Liver (tissue), 9 donors: ENCODE measurements around the gene DAPL1. TPM values are rescaled to one million over a fixed set of nuclear protein-coding genes. Genes with fewer than 3 reads are reported as not detected.

ENCODE experiments used
- DNase-seq: peaks from one replicate; pipeline ENCODE4 v3.0.0-alpha.2; 2017; ENCODE audit warnings: low spot score
- H3K27ac ChIP-seq, 2 donors: one replicate each; pipeline ENCODE4 v1.7.0; 2013; ENCODE audit warnings: inconsistent platforms in 2 of 2, low read length in 2 of 2, control low read depth in 1 of 2, low read depth in 1 of 2, mild to moderate bottlenecking in 1 of 2
- H3K27me3 ChIP-seq, 4 donors: one replicate each; pipeline versions ENCODE4 v1.6.1 to v1.7.0; 2013; ENCODE audit warnings: low read length in 3 of 4, inconsistent platforms in 1 of 4, mild to moderate bottlenecking in 1 of 4, moderate library complexity in 1 of 4; ENCODE audit not compliant: control insufficient read depth in 4 of 4, insufficient read depth in 4 of 4
- H3K36me3 ChIP-seq, 4 donors: one replicate each; pipeline versions ENCODE4 v1.6.1 to v1.7.0; 2013; ENCODE audit warnings: low read length in 3 of 4, mild to moderate bottlenecking in 3 of 4, low read depth in 1 of 4, moderate library complexity in 1 of 4; ENCODE audit not compliant: control insufficient read depth in 4 of 4, insufficient read depth in 3 of 4
- H3K4me1 ChIP-seq, 4 donors: one replicate each; pipeline versions ENCODE4 v1.6.1 to v1.7.0; 2013; ENCODE audit warnings: low read length in 3 of 4, mild to moderate bottlenecking in 3 of 4, moderate library complexity in 1 of 4; ENCODE audit not compliant: control insufficient read depth in 4 of 4, insufficient read depth in 4 of 4
- H3K4me3 ChIP-seq, 3 donors: one replicate each; pipeline versions ENCODE4 v1.6.1 to v1.7.0; 2013; ENCODE audit warnings: low read length in 3 of 3, control low read depth in 1 of 3, low read depth in 1 of 3, mild to moderate bottlenecking in 1 of 3
- H3K9ac ChIP-seq, 2 donors: one replicate each; pipeline ENCODE4 v1.7.0; 2013; ENCODE audit warnings: low read length in 2 of 2, mild to moderate bottlenecking in 2 of 2, moderate library complexity in 2 of 2, control low read depth in 1 of 2, low read depth in 1 of 2
- H3K9me3 ChIP-seq, 4 donors: one replicate each; pipeline versions ENCODE4 v1.6.1 to v1.7.0; 2013; ENCODE audit warnings: low read length in 3 of 4; ENCODE audit not compliant: control insufficient read depth in 4 of 4
- ATF3 ChIP-seq: IDR thresholded peaks from 2 replicates; pipeline ENCODE4 v1.6.1; 2016; ENCODE audit warnings: antibody characterized with exemption
- CTCF ChIP-seq: fragments of 150-350 bp; IDR thresholded peaks from 2 replicates; pipeline ENCODE4 v1.5.1; 2017; ENCODE audit warnings: improper control_type of control experiment, low read depth, low read length; ENCODE audit not compliant: missing input control
- EGR1 ChIP-seq, 2 donors: IDR thresholded peaks; 2 replicates each; pipeline ENCODE4 v1.6.1; 2016 to 2018; ENCODE audit warnings: antibody characterized with exemption in 2 of 2, low read depth in 2 of 2
- FOXA1 ChIP-seq: IDR thresholded peaks from 2 replicates; pipeline ENCODE4 v1.6.1; 2016; ENCODE audit warnings: antibody characterized with exemption
- FOXA2 ChIP-seq: IDR thresholded peaks from 2 replicates; pipeline ENCODE4 v1.6.1; 2016; ENCODE audit warnings: antibody characterized with exemption
- GABPA ChIP-seq, 2 donors: IDR thresholded peaks in 1 of 2; conservative IDR thresholded peaks in 1 of 2; 2 replicates each; pipeline ENCODE4 v1.6.1; 2016; ENCODE audit warnings: antibody characterized with exemption in 2 of 2, mild to moderate bottlenecking in 1 of 2, moderate library complexity in 1 of 2
- HNF4A ChIP-seq, 2 donors: conservative IDR thresholded peaks; 2 replicates each; pipeline ENCODE4 v1.6.1; 2016; ENCODE audit warnings: antibody characterized with exemption in 2 of 2, mild to moderate bottlenecking in 2 of 2
- HNF4G ChIP-seq: IDR thresholded peaks from 2 replicates; pipeline ENCODE4 v1.6.1; 2016; ENCODE audit warnings: antibody characterized with exemption
- JUND ChIP-seq, 2 donors: IDR thresholded peaks; 2 replicates each; pipeline ENCODE4 v1.6.1; 2016; ENCODE audit warnings: antibody characterized with exemption in 2 of 2
- MAX ChIP-seq: IDR thresholded peaks from 2 replicates; pipeline ENCODE4 v1.6.1; 2016; ENCODE audit warnings: antibody characterized with exemption
- NR2F2 ChIP-seq: IDR thresholded peaks from 2 replicates; pipeline ENCODE4 v1.6.1; 2016; ENCODE audit warnings: antibody characterized with exemption
- RAD21 ChIP-seq, 2 donors: IDR thresholded peaks; 2 replicates each; pipeline ENCODE4 v1.6.1; 2016; ENCODE audit warnings: antibody characterized with exemption in 2 of 2, mild to moderate bottlenecking in 2 of 2
- REST ChIP-seq: IDR thresholded peaks from 2 replicates; pipeline ENCODE4 v1.6.1; 2016; ENCODE audit warnings: antibody characterized with exemption, mild to moderate bottlenecking
- RXRA ChIP-seq, 2 donors: IDR thresholded peaks; 2 replicates each; pipeline ENCODE4 v1.6.1; 2017 to 2018; ENCODE audit warnings: antibody characterized with exemption in 2 of 2, mild to moderate bottlenecking in 1 of 2
- SP1 ChIP-seq: IDR thresholded peaks from 2 replicates; pipeline ENCODE4 v1.6.1; 2018; ENCODE audit warnings: antibody characterized with exemption, mild to moderate bottlenecking
- TAF1 ChIP-seq: conservative IDR thresholded peaks from 2 replicates; pipeline ENCODE4 v1.6.1; 2016; ENCODE audit warnings: antibody characterized with exemption, mild to moderate bottlenecking
- YY1 ChIP-seq: IDR thresholded peaks from 2 replicates; pipeline ENCODE4 v1.6.1; 2016; ENCODE audit warnings: antibody characterized with exemption, mild to moderate bottlenecking
- ZBTB33 ChIP-seq: IDR thresholded peaks from 2 replicates; pipeline ENCODE4 v1.6.1; 2016; ENCODE audit warnings: antibody characterized with exemption
- WGBS: extraction: QIAGEN DNeasy Blood & Tissue Kit; methylation state at CpG from one replicate; pipeline ENCODE4 v1.1.7; 2013; 5-methylcytosine and 5-hydroxymethylcytosine counted together
- polyA plus RNA-seq, 2 donors: library from polyadenylated mRNA; stranded (reverse) in 1 of 2; unstranded in 1 of 2; fragments of 200-250 nt in 1 of 2; fragments of >200 nt in 1 of 2; fragmentation: Nextera tagmentation in 1 of 2; extraction: Ambion mirVana in 1 of 2; gene quantifications; one replicate each; pipeline versions ENCODE4 v1.2.1 to v1.2.3, GENCODE V29; 2013 to 2015
- total RNA-seq, 2 donors: library from RNA; depleted of rRNA; stranded (reverse); fragments of >200 nt; gene quantifications; one replicate each; pipeline ENCODE4 v1.2.3, GENCODE V29; 2014
- donor health status: healthy.
- donor health status: healthy.
- donor health status: healthy.
- donor health status: healthy.
- donor health status: healthy.

DAPL1 gene
- total and polyA plus RNA-seq, 4 donors = 0.71 TPM; not detected in 3

- no peak for DNase-seq
- Histone ChIP-seq H3K4me3 (no peak overlapping the region), H3K27ac (no peak overlapping the region), H3K9ac (no peak overlapping the region), H3K36me3 (no peaks in the 10 kb centered on the region), H3K4me1 (peaks cover 0 to 6% (median 0%) of the 10 kb centered on the region in 4 donors), H3K9me3 (no peaks in the 10 kb centered on the region), H3K27me3 (no peaks in the 10 kb centered on the region)
- WGBS = 82% methylated on average over 5 of the region's 5 CpGs
- TF ChIP-seq JUND (IDR thresholded peaks at IDR 0.05) (no peak), TAF1 (no peak), ATF3 (no peak), NR2F2 (no peak), HNF4G (no peak), SP1 (no peak), FOXA2 (no peak), EGR1 (IDR thresholded peaks at IDR 0.05; ENCODE audit: low read depth in 2 of 2) (no peak), GABPA (IDR thresholded peaks at IDR 0.05 in 1 of 2, conservative IDR thresholded peaks at IDR 0.05 in 1 of 2) (no peak), ZBTB33 (no peak), FOXA1 (no peak), HNF4A (conservative IDR thresholded peaks at IDR 0.05) (no peak), RXRA (IDR thresholded peaks at IDR 0.05) (no peak), YY1 (no peak), RAD21 (IDR thresholded peaks at IDR 0.05) (no peak), REST (no peak), MAX (no peak)
These were observed 20.5 kb downstream of the DAPL1 start for GRCh38 chr2:158815658-158816057.

GRCh38 chr2:158817588-158817987 is 22.5 kb downstream of the DAPL1 start:
- Histone ChIP-seq H3K36me3 (no peaks in the 10 kb centered on the region), H3K4me3 (no peak overlapping the region), H3K9ac (no peak overlapping the region), H3K9me3 (no peaks in the 10 kb centered on the region), H3K27ac (no peak overlapping the region), H3K4me1 (peaks cover 0 to 6% (median 0%) of the 10 kb centered on the region in 4 donors), H3K27me3 (no peaks in the 10 kb centered on the region)
- TF ChIP-seq RXRA (IDR thresholded peaks at IDR 0.05) = no peak
- no peak for TF ChIP-seq FOXA1
- TF ChIP-seq EGR1 (IDR thresholded peaks at IDR 0.05; ENCODE audit: low read depth in 2 of 2) = no peak
- no peak for TF ChIP-seq HNF4A (conservative IDR thresholded peaks at IDR 0.05)
- TF ChIP-seq YY1 = no peak
- no peak for TF ChIP-seq CTCF
- TF ChIP-seq NR2F2 = no peak
- no peak for TF ChIP-seq RAD21 (IDR thresholded peaks at IDR 0.05)
- TF ChIP-seq FOXA2 = no peak
- no peak for TF ChIP-seq ATF3
- TF ChIP-seq REST = no peak
- TF ChIP-seq MAX = no peak
- no peak for DNase-seq
- WGBS = 81% methylated on average over 3 of the region's 3 CpGs
